ENCODE results near the gene KRTAP10-5. TPM values are rescaled to one million over a fixed set of nuclear protein-coding genes. Genes with fewer than 3 reads are reported as not detected.
"Not testable (repeated sequence)": the region's sequence is repeated elsewhere in the genome, so short reads cannot be mapped to it uniquely, and the experiment has no call there.

KRTAP10-5 gene
- polyA plus RNA-seq, 3 donors, result not detected

DNA sequence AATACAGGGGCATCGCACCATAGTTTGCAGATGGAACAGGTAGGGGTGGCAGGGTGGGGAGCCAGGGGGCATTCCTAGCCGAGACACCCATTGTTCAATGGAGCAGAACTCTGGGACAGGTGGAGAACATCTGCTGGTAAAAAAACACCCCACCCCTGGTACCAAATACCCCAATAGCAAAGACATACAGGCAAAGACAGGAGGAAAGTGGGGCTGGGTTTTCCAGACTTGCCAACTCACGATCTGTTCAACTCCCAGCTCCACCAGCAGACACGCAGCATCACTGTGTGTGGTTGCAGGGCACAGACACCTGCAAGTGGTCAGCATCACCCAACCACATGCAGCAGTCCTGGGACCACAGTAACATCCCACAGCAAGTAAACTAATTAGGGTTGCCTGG lies 31.1 kb upstream of the KRTAP10-5 start:
- no peak for DNase-seq

DNA sequence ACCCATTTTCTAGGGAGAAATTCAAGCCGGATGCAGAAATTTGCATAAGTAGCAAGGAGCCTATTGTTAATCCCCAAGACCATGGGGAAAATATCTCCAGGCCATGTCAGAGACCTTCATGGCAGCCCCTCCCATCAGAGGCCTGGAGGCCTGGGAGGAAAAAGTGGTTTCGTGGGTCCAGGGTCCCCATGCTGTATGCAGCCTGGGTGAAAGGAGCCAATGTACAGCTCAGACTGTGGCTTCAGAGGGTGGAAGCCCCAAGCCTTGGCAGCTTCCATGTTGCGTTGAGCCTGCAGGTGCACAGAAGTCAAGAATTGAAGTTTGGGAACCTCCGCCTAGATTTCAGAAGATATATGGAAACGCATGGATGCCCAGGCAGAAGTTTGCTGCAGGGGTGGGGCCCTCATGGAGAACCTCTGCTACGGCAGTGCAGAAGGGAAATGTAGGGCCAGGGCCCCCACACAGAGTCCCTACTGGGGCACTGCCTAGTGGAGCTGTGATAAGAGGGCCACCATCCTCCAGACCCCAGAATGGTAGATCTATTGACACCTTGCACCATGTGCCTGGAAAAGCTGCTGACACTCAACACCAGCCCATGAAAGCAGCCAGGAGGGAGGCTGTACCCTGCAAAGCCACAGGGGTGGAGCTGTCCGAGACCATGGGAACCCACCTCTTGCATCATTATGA lies 29.9 kb upstream of the KRTAP10-5 start:
- not testable (repeated sequence) for DNase-seq

DNA sequence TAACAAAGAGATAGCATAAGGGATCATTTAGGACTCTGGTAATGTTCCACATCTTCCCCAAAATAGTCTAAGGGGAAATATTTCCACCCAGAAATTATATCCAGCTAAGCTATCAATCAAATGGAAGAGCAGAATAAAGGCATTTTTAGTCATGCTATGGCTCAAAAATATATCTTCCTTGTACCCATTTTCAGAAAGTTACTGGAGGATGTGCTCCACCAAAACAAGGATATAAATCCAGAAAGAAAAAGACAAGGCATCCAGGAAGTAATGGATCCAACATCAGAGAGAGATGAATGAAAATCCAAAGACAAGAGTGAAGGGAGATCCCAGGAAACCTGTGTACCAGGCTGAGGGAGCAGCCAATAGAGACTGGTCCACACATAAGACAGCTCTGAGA lies 28.8 kb upstream of the KRTAP10-5 start:
- no peak for DNase-seq

DNA sequence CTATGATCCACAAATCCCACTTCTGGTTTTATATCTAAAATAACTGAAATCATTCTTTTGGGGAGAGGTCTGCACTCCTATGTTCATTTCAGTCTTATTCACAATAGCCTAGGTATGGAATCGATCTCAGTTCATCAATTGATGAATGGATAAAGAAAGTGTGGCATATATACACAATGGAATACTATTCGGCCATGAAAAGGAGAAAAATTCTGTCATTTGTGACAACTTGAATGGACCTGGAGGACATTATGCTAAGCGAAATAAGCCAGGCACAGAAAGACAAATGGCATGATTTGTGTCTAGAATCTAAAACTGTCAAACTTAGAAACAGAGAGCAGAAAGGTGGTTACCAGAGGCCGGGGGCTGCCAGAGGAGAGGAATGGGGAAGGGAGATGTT lies 26.1 kb upstream of the KRTAP10-5 start:
- no peak for DNase-seq

DNA sequence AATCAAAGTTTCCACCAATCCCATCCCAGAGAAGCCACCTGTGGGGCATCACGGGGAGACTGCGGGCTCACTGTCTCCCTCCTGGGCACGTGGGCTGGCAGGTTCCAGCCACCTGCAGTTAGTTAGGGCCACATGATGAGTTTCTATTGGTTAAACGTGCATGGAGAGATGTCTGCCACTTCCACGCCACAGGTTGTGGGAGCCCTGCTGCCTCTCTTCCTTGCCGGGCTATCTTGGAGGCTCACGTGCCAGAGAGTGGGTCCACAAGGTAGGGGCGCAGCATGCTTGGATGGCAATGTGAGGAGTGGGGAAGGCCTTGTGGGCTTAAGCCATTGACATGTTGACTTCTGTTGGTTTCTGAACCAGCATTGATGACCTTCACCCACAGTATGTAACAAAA lies 23.5 kb upstream of the KRTAP10-5 start:
- DNase-seq, result no peak

DNA sequence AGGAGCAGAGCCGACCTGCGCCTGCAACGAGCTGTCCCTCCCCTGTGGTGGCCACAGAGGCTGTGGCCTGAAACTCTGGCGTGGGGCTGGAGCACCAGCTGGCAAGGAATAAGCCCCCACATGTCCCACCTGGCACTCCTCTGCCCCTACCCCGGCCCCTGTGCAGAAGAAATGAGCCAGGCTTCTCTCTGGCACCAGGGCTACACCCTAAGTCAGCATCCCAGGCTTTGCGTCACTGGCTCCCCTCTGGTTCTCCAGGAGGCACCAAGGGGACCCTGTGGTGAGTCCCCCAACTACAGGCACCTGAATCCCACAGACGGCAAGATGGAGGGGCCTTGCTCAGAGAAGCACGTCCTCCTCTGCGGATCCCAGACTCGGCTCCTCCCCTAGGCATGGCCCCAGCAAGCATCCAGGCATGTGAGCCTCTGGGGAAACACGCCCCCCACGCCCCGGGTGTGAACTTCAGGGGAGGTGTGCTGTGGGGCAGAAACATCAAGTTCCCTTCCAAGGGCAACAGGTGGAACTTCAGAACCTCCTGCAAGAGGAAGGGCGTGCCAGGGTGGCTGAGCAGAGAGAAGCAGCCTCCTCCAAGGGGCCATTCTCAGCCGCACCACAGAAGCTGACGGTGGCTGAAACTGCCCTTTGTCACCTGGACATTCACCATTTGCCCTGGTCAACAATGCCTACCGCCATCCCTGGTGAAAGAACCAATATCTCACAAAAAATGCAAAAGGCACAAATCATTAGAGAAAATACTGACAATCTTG lies 22.9 kb upstream of the KRTAP10-5 start:
- no peak for DNase-seq

DNA sequence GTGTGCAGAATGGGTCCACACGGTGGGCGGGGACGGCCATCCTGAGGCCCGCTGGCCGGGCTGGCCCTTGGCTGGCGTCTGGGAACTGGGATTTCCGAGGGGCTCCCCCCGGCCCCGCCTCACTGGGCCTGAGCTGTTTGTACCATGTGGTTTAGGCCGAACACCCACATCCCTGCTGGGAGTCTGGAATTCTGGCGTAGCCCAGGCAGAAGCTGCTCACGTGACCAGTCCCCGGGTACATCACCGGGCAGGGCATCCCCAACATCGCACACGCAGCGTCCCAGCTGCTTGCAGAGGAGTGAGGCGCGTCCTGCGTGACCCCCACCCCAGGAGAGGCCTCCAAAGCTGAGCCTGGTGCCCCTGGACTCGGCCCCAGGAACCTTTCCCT lies 22.1 kb upstream of the KRTAP10-5 start:
- no peak for DNase-seq

DNA sequence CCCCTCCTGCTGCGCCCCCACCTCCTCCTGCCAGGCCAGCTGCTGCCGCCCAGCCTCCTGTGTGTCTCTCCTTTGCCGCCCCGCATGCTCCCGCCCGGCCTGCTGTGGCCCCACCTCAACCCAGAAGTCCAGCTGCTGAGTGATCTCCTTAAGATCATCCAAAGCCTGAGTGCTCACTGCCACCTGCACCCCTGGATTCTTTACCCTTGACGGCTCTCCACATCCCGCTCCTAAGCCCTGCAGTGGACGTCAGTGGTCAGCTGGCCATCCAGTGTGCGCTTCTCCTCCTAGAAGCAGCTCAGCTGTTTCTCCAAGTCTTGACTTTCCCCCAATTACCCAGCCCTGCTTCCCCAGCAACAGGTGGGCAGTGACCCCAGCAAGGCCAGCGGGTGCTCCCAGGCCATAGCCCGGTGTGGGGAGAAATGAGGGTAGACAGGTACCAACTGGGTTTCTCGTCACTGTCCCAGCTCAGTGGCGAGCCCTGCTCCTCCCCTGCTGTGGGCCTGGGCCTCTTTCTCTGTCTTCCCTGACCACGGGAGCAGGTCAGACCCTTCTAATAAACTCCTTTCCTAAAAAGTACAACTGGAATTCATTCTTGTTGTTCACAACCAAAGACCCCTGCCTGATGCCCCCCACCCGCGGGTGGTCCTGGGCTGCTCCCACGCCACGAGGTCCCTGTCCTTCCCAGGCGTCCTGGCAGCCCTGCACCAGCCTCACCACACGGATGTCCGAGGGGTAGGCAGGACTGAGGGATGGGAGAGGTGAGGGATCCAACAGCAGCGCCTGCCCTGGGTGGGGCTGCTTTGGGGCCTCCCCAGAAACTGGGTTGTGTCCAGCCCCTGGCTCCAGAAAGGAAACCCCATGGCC lies 21.4 kb upstream of the KRTAP10-5 start:
- no peak for DNase-seq

DNA sequence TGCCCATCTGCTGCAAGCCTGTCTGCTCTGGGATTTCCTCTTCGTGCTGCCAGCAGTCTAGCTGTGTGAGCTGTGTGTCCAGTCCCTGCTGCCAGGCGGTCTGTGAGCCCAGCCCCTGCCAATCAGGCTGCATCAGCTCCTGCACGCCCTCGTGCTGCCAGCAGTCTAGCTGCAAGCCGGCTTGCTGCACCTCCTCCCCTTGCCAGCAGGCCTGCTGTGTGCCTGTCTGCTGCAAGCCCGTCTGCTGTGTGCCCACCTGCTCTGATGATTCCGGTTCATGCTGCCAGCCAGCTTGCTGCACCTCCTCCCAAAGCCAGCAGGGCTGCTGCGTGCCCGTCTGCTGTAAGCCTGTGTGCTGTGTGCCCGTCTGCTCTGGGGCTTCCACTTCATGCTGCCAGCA lies 20.7 kb upstream of the KRTAP10-5 start:
- DNase-seq, result not testable (repeated sequence)

DNA sequence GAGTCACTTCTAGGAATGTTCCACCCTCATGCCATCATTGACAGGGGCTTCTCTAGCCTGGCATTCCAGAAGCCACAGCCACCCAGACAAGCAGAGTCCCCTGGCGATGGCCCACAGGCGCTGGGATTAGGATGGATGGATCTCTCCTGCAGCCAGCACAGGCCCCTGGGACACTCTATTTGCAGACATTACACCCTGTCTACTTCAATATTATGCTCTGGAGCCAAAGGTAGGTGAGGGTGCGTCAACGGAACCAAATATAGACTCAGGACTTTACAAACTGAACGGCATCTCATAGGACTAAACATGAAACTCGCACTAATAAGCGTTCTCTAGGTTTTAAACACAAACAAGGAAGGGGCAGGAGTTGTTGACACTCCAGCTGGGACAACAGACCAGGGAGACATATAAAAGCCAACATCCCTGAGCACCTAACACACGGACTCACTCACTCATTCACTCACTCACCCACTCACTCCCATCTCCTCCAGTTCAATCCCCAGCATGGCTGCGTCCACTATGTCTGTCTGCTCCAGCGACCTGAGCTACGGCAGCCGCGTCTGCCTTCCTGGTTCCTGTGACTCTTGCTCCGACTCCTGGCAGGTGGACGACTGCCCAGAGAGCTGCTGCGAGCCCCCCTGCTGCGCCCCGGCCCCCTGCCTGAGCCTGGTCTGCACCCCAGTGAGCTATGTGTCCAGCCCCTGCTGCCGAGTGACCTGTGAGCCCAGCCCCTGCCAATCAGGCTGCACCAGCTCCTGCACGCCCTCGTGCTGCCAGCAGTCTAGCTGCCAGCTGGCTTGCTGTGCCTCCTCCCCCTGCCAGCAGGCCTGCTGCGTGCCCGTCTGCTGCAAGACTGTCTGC lies 19.9 kb upstream of the KRTAP10-5 start, which contains the start of gene KRTAP10-7:
KRTAP10-7 (plus strand) TSS at position 480 of the 861 bp plus-strand sequence; CDS start at position 505, 25 bp downstream.
- not testable (repeated sequence) for DNase-seq

DNA sequence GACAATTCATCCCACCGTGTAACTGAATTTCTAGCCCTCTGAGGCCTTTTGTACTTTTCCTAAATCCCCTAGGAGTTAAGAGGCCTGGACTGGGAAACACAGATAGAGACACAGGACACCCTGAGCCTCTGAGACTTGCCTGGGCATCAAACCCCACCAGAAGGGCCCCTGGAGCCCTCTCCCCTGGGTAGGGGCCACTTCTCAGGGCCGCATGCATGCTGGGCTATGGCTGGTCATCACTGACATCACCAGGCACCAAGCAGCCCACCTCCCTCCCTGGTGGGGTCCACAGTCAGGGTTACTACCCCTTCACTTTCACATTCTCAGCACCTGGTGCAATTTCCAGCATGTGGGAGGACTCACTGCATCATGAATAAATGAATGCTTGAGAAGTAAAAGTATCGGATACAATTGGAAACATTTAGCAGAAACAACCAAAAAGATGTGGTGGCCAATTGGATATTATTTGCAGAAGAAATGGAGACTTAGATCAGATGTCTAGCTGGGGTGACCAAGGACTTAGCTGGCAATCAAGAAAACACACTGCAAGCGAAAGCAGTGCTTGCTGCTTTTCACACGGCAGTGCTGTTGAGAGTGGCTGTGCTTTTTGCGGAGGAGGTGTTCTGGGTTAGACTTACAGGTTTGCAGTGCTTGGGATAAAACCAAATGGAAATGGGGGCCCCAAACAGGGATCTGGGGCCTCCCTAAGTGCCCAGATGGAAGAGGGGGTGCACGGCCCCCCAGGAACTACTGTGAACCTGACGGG lies 19.0 kb upstream of the KRTAP10-5 start:
- no peak for DNase-seq

DNA sequence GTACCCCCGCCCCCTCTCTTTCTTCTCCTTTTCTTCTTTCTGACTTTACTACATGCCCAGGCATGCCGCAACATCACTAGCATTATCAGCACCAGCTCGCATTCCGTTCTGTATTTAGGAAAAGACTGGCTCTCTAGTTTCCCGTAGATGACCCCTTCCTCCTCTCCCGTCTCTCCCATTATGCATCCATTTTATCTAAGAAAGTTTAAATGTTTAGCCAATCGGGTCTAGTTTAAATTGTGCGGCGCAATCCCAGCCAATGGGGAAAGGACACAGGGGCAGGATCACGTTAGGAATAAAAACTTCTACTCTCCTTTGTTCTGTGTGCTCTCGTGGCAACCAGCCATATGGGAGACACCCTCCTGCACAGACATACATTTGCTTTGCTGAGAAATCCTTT lies 17.7 kb upstream of the KRTAP10-5 start:
- DNase-seq, result no peak

DNA sequence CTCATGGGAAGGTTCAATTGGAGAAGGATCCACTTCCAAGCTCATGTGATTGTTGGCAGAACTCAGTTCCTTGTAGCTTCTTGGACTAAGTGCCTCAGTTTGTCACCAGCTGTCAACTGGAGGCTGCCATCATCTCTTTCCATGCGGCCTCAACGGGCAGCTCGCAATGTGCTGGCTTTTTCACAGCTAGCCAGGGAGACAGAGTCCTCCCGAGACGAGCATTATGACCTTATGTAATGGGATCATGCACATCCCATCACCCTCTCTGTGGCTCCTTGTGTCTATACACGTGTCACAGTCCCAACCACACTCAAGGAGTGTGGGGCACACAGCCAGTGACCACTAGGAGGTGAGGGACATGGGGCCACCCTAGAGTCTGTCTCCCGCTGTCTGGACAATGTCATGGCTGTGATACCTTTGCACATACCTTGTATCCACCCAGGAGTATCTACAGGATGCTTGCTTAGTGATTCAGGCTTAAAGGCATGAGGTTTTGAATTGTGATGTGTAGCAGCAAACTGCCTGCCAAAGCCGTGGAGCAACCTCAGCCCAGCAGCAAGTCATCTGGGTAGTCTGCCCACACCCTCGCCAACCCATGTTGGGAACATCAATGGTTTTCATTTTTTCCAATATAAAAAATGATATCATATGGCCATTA lies 15.8 kb upstream of the KRTAP10-5 start:
- no peak for DNase-seq

DNA sequence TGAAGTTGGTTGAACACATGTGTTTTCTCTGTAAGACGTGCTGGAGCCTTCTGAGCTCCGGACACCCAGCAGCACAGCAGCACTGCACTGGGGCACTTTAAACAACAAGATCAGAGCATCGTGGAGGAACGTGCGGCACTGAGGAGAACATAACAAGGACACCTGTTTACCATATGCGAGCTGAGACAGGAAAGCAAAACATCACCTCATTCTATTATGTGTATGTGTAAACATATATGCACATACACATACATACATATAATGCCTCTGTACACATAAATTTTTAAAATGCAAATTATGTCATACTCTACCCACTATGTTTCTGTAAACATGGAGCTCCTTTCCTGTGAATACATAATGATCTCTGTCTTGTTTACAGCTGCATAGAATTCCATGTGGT lies 15.1 kb upstream of the KRTAP10-5 start:
- DNase-seq, result no peak

DNA sequence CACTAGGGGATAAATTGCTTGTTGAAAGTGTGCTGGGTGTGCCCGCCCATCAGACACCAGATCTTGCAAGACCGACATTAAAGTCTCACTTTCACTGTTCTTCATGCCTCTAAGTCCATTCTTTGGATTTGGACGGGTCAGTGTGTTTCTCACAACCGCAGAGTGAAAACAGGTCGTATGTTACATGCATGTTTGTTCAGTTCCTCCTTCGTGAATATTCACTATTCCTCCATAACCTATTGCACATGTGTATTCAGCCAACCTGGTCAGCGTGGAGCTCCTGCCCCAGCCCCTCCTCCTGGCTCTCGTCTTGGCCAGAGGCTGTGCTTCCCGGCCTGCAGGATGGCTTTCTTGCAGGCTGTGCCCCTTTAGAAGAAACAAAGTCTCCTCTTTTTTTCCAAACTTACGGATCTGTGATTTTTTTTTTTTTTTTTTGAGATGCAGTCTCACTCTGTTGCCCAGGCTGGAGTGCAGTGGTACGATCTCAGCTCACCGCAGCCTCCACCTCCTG lies 14.1 kb upstream of the KRTAP10-5 start:
- no peak for DNase-seq

DNA sequence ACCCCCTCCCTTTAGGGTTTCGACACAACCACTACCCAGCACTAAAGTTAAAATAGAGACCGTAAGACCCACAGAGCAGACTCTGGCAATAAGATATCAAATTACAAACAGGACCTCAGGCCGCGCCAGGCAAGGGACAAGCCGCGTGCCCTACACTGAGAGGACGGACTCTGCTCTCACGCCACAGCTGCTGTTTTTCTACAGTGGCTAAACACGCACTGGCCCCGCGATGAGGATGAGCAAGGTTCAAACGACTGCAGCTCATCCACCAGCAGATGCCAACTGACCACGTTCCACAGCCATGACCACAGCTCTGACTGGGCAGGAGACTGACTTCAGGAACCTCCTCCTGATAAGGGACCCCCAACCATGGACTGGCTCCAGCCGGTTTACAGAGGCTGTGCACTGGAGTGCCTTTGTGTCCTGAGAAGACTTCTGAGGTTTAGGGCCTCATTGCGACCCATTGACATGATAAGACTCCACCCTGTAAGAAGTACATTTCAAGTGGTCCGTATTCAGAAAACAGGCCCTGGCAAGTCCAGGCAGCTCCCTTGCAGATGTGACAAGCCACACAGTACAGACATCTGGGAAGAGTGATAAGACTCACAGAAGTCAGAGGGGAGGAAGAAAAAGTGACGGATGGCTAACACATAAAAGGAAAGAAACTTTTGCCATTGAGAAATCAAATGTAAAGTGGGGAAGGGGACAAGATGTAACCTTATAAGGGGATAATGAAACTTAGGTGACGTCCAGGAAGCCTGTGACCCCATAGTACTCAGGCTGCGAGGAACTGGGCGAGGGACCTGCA lies 13.4 kb upstream of the KRTAP10-5 start:
- no peak for DNase-seq

DNA sequence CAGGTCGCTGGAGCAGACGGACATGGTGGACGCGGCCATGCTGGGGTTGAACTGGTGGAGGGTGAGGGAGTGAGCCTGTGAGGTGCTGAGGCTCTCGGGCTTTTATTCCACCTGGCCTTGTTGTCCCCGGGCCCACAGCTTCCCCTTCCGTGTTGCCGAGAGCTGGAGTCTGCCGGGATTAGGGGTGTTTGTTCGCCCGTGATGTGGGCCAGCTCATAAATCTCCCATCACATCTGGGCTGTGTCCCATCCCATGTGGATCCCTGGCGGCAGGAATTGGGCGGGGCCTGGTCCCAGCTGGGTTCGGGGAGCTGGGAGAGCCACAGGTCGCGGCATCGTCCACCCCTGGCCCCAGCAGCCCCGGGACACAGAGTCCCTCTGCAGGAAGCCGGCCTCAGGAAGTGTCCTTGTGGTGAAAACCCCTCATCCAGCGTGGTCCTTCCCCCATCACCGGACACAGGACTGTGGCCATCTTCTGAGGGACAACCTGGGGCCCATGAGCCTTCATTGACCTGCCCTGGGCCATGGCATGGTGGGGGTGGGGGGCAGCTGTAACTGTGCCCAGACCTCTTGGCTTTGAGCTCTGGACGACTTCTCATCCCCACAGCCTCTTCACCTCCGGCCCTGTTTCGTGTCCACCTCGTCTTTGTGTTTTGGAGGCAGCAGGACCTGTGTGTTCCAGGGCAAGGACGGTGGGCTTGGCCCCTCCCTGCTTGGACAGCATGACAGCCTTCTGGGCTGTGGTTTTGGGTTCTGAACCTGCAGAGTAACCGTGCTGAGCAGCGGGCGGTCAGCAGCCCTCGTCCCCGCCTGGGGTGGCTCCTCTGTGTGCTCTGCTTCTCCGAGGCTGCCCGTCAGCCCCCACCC lies 12.3 kb upstream of the KRTAP10-5 start, which contains the start of gene KRTAP10-6:
KRTAP10-6 (minus strand) TSS at position 60 of the 866 bp plus-strand sequence; CDS start at position 39, 21 bp downstream.
- no peak for DNase-seq

DNA sequence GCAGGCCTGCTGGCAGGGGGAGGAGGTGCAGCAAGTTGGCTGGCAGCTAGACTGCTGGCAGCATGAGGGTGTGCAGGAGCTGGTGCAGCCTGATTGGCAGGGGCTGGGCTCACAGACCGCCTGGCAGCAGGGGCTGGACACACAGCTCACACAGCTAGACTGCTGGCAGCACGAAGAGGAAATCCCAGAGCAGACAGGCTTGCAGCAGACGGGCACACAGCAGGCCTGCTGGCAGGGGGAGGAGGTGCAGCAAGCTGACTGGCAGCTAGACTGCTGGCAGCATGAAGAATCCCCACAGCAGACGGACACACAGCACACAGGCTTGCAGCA lies 11.4 kb upstream of the KRTAP10-5 start:
- not testable (repeated sequence) for DNase-seq
